HTERT RPE-1 (cell line): ENCODE measurements around the gene PCDHA12.
"Not testable (repeated sequence)": the region's sequence is repeated elsewhere in the genome, so short reads cannot be mapped to it uniquely, and the experiment has no call there.

Experiments used
- in situ Hi-C: fragments of 300-500 bp; cut with MboI; formaldehyde crosslinking; loops from 4 replicates; pipeline ENCODE4 v1.14.3; 2020; ENCODE audit warnings: low sequenced_read_pairs

PCDHA12 gene, protein sequence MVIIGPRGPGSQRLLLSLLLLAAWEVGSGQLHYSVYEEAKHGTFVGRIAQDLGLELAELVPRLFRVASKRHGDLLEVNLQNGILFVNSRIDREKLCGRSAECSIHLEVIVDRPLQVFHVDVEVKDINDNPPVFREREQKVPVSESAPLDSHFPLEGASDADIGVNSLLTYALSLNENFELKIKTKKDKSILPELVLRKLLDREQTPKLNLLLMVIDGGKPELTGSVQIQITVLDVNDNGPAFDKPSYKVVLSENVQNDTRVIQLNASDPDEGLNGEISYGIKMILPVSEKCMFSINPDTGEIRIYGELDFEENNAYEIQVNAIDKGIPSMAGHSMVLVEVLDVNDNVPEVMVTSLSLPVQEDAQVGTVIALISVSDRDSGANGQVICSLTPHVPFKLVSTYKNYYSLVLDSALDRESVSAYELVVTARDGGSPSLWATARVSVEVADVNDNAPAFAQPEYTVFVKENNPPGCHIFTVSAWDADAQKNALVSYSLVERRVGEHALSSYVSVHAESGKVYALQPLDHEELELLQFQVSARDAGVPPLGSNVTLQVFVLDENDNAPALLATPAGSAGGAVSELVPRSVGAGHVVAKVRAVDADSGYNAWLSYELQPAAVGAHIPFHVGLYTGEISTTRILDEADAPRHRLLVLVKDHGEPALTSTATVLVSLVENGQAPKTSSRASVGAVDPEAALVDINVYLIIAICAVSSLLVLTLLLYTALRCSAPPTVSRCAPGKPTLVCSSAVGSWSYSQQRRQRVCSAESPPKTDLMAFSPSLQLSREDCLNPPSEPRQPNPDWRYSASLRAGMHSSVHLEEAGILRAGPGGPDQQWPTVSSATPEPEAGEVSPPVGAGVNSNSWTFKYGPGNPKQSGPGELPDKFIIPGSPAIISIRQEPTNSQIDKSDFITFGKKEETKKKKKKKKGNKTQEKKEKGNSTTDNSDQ

DNA sequence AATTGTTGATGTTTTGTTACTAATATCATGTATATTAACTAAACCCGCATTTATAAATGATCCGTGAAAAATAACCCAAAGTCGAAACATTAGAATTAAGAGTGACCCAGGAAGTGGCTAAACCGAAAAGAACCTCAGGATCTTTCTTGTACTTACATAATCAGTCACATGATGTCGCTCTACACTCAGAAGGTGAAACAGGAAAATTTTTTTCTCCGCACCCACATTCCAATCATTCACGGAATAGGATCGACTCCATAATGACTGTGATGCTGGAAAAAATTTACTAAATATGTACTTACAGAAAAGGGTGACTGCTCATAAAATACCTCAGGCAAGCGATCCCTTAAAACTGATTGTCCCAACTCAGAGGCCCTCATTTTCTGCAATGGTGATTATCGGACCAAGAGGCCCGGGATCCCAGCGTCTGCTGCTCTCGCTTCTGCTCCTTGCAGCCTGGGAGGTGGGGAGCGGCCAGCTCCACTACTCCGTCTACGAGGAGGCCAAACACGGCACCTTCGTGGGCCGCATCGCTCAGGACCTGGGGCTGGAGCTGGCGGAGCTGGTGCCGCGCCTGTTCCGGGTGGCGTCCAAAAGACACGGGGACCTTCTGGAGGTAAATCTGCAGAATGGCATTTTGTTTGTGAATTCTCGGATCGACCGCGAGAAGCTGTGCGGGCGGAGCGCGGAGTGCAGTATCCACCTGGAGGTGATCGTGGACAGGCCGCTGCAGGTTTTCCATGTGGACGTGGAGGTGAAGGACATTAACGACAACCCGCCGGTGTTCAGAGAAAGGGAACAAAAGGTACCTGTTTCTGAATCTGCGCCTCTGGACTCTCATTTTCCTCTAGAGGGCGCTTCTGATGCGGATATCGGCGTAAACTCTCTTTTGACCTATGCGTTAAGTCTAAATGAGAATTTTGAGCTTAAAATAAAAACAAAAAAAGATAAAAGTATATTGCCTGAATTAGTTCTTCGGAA is at the start of gene PCDHA12:
Gene PCDHA12 (plus strand): TSS at position 224 of the 981 bp plus-strand sequence. CDS start 165 bp downstream, at position 389.
- in situ Hi-C loops: no loop called here

GRCh38 chr5:140827704-140828361 is 47.3 kb upstream of the PCDHA12 start, which contains the start of gene PCDHA6:
TSS of gene PCDHA6 (plus strand) at chr5:140827960. CDS start at chr5:140828092, 132 bp downstream.
- in situ Hi-C loops: no loop called here

DNA sequence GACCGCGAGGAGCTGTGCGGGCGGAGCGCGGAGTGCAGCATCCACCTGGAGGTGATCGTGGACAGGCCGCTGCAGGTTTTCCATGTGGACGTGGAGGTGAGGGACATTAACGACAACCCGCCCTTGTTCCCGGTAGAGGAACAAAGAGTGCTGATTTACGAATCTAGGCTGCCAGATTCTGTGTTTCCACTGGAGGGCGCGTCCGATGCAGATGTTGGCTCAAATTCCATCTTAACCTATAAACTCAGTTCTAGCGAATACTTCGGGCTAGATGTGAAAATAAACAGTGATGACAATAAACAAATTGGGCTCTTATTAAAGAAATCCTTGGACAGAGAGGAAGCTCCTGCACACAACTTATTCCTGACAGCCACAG is 46.8 kb upstream of the PCDHA12 start:
- in situ Hi-C loops: no loop called here

DNA sequence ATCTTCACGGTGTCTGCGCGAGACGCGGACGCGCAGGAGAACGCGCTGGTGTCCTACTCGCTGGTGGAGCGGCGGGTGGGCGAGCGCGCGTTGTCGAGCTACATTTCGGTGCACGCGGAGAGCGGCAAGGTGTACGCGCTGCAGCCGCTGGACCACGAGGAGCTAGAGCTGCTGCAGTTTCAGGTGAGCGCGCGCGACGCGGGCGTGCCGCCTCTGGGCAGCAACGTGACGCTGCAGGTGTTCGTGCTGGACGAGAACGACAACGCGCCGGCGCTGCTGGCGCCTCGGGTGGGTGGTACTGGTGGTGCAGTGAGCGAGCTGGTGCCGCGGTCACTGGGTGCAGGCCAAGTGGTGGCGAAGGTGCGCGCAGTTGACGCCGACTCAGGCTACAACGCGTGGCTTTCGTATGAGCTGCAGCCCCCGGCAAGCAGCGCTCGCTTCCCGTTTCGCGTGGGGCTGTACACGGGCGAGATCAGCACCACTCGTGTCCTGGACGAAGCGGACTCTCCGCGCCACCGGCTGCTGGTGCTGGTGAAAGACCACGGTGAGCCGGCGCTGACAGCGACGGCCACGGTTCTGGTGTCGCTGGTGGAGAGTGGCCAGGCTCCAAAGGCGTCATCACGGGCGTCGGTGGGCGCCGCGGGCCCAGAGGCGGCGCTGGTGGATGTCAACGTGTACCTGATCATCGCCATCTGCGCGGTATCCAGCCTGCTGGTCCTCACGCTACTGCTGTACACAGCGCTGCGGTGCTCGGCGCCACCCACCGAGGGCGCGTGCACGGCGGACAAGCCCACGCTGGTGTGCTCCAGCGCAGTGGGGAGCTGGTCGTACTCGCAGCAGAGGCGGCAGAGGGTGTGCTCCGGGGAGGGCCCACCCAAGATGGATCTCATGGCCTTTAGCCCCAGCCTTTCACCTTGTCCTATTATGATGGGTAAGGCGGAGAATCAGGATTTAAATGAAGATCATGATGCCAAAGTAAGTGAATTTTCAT is 45.3 kb upstream of the PCDHA12 start:
- in situ Hi-C loops: not testable (repeated sequence)

DNA sequence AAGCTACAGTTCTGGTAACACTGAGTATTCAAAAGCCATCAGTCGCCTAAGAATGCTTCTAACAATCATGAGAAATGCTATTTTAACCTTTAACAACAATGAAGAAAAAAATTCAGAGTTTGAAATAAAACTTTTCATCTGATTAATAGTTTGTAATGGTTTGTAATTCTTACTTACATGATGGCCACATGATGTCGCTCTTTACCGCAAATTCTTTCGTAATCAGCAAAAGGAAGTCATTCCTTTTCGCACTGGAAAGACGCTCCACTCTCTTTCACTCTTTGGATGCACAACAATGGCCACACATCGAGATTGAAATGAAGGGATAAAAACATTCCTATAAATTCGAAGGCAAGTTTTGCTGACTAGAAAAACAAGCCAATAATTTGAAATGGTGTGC is 41.1 kb upstream of the PCDHA12 start, which contains the start of gene PCDHA7:
Gene PCDHA7 (plus strand): TSS at position 277 of the 400 bp plus-strand sequence. CDS start 115 bp downstream, at position 392.
- in situ Hi-C loops: no loop called here

- in situ Hi-C loops: not testable (repeated sequence)
Observed at GRCh38 chr5:140834439-140835008, 40.6 kb upstream of the PCDHA12 start.

GRCh38 chr5:140835622-140836510 is 39.2 kb upstream of the PCDHA12 start:
- in situ Hi-C loops: no loop called here

DNA sequence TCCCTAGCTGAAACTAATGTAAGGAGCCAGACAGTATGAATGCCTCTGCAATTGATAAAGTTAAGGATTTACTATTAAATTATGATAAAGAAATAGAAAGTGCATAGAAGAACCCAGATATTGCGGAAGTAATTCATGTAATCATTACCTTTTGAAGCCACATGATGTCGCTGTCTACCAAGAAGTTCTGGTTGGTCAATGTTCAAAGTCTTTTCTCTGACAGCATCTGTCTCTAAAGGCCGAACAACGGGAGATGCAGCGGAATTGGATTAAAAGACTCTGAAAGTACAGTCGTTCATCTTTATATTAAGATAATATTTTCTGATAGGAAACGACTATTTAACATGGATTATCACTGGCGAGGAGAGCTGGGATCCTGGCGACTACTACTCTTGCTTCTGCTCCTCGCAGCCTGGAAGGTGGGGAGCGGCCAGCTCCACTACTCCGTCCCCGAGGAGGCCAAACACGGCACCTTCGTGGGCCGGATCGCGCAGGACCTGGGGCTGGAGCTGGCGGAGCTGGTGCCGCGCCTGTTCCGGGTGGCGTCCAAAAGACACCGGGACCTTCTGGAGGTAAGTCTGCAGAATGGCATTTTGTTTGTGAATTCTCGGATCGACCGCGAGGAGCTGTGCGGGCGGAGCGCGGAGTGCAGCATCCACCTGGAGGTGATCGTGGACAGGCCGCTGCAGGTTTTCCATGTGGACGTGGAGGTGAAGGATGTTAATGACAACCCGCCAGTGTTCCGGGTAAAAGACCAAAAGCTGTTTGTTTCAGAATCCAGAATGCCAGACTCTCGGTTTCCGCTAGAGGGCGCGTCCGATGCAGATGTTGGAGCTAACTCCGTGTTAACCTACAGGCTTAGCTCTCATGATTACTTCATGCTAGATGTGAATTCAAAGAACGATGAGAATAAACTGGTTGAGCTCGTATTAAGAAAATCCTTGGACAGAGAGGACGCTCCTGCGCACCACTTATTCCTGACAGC is 33.8 kb upstream of the PCDHA12 start, which contains the start of gene PCDHA8:
Gene PCDHA8 (plus strand): TSS at position 210 of the 985 bp plus-strand sequence. CDS start 135 bp downstream, at position 345.
- in situ Hi-C loops: no loop called here

DNA sequence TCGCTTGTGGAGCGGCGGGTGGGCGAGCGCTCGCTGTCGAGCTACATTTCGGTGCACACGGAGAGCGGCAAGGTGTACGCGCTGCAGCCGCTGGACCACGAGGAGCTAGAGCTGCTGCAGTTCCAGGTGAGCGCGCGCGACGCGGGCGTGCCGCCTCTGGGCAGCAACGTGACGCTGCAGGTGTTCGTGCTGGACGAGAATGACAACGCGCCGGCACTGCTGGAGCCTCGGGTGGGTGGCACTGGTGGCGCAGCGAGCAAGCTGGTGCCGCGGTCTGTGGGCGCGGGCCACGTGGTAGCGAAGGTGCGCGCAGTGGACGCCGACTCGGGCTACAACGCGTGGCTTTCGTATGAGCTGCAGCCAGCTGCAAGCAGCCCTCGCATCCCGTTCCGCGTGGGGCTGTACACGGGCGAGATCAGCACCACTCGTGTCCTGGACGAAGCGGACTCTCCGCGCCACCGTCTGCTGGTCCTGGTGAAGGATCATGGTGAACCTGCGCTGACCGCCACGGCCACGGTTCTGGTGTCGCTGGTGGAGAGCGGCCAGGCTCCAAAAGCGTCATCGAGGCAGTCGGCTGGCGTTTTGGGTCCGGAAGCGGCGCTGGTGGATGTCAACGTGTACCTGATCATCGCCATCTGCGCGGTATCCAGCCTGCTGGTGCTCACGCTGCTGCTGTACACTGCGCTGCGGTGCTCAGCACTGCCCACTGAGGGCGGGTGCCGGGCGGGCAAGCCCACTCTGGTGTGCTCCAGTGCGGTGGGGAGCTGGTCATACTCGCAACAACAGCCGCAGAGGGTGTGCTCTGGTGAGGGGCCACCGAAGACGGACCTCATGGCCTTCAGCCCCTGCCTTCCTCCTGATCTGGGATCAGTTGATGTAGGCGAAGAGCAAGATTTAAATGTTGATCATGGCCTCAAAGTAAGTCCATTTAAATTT is 32.0 kb upstream of the PCDHA12 start:
- in situ Hi-C loops: no loop called here

- in situ Hi-C loops: not testable (repeated sequence)
Observed at GRCh38 chr5:140848139-140849102, 26.7 kb upstream of the PCDHA12 start, which contains the start of gene PCDHA9. TSS of gene PCDHA9 (plus strand) at chr5:140848382. CDS start at chr5:140848496, 114 bp downstream.

DNA sequence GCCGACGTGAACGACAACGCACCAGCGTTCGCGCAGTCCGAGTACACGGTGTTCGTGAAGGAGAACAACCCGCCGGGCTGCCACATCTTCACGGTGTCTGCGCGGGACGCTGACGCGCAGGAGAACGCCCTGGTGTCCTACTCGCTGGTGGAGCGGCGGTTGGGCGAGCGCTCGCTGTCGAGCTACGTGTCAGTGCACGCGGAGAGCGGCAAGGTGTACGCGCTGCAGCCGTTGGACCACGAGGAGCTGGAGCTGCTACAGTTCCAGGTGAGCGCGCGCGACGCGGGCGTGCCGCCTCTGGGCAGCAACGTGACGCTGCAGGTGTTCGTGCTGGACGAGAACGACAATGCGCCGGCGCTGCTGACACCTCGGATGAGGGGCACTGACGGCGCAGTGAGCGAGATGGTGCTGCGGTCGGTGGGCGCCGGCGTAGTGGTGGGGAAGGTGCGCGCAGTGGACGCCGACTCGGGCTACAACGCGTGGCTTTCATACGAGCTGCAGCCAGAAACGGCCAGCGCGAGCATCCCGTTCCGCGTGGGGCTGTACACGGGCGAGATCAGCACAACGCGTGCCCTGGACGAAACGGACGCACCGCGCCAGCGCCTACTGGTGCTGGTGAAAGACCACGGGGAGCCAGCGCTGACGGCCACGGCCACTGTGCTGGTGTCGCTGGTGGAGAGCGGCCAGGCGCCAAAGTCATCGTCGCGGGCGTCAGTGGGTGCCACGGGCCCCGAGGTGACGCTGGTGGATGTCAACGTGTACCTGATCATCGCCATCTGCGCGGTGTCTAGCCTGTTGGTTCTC is 25.1 kb upstream of the PCDHA12 start:
- in situ Hi-C loops: not testable (repeated sequence)

- in situ Hi-C loops: no loop called here
Observed at GRCh38 chr5:140855772-140856674, 19.1 kb upstream of the PCDHA12 start, which contains the start of gene PCDHA10. TSS of gene PCDHA10 (plus strand) at chr5:140855897. CDS start at chr5:140856049, 152 bp downstream.
